ENCODE measurements around the gene LEMD2. TPM values are rescaled to one million over a fixed set of nuclear protein-coding genes. Genes with fewer than 3 reads are reported as not detected.

The LEMD2 gene
- total and polyA plus RNA-seq, 12 donors = 32.4 to 121 (median 60.0) TPM

DNA sequence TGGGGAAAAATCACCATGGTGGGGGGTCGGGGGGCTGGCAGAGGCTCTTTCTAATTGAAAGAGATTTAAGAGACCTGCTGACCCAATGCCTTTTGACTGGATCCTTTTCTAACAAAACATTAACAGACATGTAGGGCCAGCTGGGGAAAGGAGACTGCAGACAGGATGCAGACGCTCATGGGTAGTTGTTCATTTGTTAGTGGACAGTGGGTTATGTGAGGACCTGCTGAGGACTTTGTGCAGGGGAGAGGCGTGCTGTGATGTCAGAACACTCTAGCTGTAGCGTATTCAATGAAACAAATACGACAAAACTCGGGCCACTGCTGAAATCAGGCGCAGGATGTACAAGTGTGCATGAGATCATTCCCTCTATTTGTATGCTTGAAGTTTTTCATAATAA lies 43.4 kb downstream of the LEMD2 start:
- H3K9me3 ChIP-seq (replicated peaks in 1 of 3) = no peaks in the 10 kb centered on the region
- H3K27me3 ChIP-seq = peaks cover 20% of the 10 kb centered on the region
- no peak overlapping the region for H3K4me3 ChIP-seq
- 73 to 80% (median 75%) methylated on average over 7 of the region's 7 CpGs for WGBS, 4 donors
- no peak for TF ChIP-seq POLR2A (IDR thresholded peaks at IDR 0.05)
- TF ChIP-seq, protein P1, sequence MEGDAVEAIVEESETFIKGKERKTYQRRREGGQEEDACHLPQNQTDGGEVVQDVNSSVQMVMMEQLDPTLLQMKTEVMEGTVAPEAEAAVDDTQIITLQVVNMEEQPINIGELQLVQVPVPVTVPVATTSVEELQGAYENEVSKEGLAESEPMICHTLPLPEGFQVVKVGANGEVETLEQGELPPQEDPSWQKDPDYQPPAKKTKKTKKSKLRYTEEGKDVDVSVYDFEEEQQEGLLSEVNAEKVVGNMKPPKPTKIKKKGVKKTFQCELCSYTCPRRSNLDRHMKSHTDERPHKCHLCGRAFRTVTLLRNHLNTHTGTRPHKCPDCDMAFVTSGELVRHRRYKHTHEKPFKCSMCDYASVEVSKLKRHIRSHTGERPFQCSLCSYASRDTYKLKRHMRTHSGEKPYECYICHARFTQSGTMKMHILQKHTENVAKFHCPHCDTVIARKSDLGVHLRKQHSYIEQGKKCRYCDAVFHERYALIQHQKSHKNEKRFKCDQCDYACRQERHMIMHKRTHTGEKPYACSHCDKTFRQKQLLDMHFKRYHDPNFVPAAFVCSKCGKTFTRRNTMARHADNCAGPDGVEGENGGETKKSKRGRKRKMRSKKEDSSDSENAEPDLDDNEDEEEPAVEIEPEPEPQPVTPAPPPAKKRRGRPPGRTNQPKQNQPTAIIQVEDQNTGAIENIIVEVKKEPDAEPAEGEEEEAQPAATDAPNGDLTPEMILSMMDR (IDR thresholded peaks at IDR 0.05) = no peak
- peaks cover 0 to 4% of the 10 kb centered on the region in 2 donors for H3K4me1 ChIP-seq (replicated peaks in 1 of 2)
- intact Hi-C loops (cut with DNase I) = no loop called here
- DNase-seq = no peak
- no peaks in the 10 kb centered on the region for H3K36me3 ChIP-seq (replicated peaks in 1 of 2)
- H3K27ac ChIP-seq = peak overlapping the region in 2 of 5 donors; percentile 61 to 72

DNA sequence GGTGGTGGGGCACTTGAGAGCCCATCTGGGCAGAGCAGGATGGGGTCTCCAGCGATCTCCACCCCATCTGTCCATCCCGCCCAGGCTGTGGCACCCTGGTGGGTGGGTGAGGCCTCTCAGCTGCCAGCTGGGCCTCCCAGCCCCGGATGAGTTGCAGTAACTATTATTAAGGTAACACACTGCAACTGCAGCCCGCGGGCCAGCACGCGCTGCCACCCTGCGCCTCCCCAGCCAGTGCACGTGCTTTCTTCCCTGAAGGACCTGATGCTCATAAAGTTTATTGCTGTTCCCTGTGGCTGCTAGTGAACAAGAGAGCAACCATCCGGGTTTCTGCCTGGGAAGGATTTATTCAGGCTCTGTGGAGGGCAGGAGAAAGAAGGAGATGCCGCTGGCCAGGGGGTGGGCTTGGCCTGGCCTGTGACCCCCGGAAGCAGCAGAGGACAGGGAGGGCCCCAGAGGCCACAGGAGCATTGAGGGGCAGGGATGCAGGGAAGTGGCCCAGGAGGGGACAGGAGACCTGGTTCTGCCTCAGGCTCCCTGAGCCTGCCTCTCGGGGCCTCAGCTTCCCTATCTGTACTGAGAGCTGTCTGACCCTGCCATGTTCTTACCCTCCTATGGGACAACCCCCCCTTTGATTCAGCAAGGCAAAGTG lies 43.9 kb downstream of the LEMD2 start:
- TF ChIP-seq POLR2A (IDR thresholded peaks at IDR 0.05) = no peak
- TF ChIP-seq, protein P1 (IDR thresholded peaks at IDR 0.05) = no peak
- peaks cover 20% of the 10 kb centered on the region for H3K27me3 ChIP-seq
- H3K4me1 ChIP-seq (replicated peaks in 1 of 2) = peaks cover 0 to 4% of the 10 kb centered on the region in 2 donors
- peak overlapping the region in 2 of 5 donors; percentile 34 to 72 for H3K27ac ChIP-seq
- H3K36me3 ChIP-seq (replicated peaks in 1 of 2) = no peaks in the 10 kb centered on the region
- no peaks in the 10 kb centered on the region for H3K9me3 ChIP-seq (replicated peaks in 1 of 3)
- DNase-seq = no peak
- H3K4me3 ChIP-seq = no peak overlapping the region
- 63 to 75% (median 71%) methylated on average over 8 to 13 of the region's 13 CpGs for WGBS, 4 donors
- intact Hi-C loops (cut with DNase I) = no loop called here

DNA sequence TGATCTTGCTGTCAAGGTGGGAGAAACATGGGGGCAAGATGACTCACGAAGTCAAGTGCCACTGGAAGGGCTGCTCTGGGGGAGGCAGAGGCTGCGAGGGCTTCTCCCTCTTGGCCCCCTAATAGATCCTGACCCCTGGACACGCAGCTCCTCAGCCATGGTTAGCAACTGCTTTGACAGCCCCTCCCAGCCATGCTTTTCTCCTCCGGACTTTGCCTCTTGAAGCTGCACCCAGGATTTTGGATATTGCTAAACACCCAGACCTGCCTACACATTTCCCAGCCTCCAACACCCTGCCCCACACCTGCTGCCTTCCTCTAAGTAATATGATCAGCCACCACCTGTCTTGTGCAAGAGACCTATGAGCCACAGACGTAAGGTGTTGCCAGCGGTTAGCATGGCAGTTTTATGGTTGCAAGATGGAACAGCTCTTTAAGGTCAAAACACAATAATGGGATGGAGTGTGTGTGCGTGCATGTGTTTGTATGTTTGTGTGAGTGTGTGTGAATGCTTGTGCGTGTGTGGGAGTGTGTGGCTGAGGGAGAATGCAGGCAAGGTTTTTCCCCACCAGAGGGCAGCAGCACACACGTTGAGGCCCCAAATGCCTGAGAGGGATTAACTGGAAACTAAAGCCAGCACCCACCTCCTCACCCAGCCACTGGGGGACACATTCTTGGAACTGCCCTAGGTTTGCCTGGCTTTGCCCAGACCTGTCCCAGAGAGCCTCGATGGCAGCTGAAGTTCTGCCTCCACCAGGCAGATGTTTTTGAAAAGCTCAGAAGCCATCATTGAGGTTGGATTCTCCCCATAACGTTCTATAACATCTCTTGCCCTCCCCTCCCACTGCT lies 44.7 kb downstream of the LEMD2 start:
- H3K4me3 ChIP-seq = no peak overlapping the region
- no peaks in the 10 kb centered on the region for H3K36me3 ChIP-seq (replicated peaks in 1 of 2)
- H3K9me3 ChIP-seq (replicated peaks in 1 of 3) = no peaks in the 10 kb centered on the region
- intact Hi-C loops (cut with DNase I) = no loop called here
- TF ChIP-seq, protein P1 (IDR thresholded peaks at IDR 0.05) = peak; percentile 72 to 86 (median 82)
- TF ChIP-seq POLR2A (IDR thresholded peaks at IDR 0.05) = no peak
- H3K4me1 ChIP-seq (replicated peaks in 1 of 2) = peaks cover 0 to 4% of the 10 kb centered on the region in 2 donors
- 17 to 25% (median 24%) methylated on average over 11 of the region's 11 CpGs for WGBS, 4 donors
- peaks cover 20% of the 10 kb centered on the region for H3K27me3 ChIP-seq
- peak overlapping the region in 1 of 5 donors; percentile 72 for H3K27ac ChIP-seq
- peak; percentile 60 to 86 (median 72) for DNase-seq

DNA sequence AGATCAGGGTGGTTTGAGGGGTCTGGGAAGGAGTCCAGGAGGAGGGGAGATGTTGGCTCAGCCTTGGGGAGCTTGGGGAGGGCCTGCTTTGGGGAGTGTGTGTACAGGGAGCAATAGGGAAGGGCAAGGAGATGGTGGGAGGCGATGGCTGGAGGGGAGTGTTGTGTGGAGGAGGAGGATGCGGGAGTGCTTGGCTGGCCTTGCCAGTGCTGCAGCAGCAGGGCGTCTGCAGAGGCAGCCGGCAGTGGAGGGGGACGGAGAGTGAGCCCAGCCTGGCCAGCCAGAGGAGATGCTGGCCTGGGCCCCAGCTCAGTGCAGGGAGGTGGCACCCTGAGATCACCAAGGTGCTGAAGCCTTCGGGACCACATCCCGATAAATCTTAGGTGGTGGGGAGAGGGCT lies 46.1 kb downstream of the LEMD2 start:
- H3K9me3 ChIP-seq (replicated peaks in 1 of 3) = no peaks in the 10 kb centered on the region
- no peak overlapping the region for H3K4me3 ChIP-seq
- H3K27me3 ChIP-seq = peaks cover 20% of the 10 kb centered on the region
- TF ChIP-seq POLR2A (IDR thresholded peaks at IDR 0.05) = no peak
- TF ChIP-seq, protein P1 (IDR thresholded peaks at IDR 0.05) = no peak
- no peak overlapping the region for H3K27ac ChIP-seq
- 47 to 54% (median 52%) methylated on average over 7 of the region's 7 CpGs for WGBS, 4 donors
- no peak for DNase-seq
- peaks cover 0 to 4% of the 10 kb centered on the region in 2 donors for H3K4me1 ChIP-seq (replicated peaks in 1 of 2)
- H3K36me3 ChIP-seq (replicated peaks in 1 of 2) = no peaks in the 10 kb centered on the region
- intact Hi-C loops (cut with DNase I) = no loop called here
